ENCODE data around the gene TMEM222.

TMEM222 gene

DNA sequence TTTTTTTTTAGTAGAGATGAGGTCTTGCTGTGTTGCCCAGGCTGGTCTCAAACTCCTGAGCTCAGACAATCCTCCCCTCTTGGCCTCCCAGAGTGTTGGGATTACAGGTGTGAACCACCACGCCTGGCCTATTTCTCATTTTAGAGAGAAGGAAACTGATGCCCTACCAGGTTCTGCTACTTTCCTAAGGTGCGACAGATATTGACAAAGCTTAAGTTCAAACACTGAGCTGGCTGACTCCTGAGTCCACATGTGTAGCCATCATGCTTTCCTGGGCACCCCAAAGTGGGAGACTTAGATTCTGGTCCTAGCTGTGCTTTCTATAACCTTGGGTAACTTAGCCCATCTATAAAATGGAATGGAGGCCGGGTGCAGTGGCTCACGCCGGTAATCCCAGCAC is 5.1 kb upstream of the TMEM222 start:
- no peak for DNase-seq (ENCODE audit: extremely low spot score)
- TF ChIP-seq, protein P1, sequence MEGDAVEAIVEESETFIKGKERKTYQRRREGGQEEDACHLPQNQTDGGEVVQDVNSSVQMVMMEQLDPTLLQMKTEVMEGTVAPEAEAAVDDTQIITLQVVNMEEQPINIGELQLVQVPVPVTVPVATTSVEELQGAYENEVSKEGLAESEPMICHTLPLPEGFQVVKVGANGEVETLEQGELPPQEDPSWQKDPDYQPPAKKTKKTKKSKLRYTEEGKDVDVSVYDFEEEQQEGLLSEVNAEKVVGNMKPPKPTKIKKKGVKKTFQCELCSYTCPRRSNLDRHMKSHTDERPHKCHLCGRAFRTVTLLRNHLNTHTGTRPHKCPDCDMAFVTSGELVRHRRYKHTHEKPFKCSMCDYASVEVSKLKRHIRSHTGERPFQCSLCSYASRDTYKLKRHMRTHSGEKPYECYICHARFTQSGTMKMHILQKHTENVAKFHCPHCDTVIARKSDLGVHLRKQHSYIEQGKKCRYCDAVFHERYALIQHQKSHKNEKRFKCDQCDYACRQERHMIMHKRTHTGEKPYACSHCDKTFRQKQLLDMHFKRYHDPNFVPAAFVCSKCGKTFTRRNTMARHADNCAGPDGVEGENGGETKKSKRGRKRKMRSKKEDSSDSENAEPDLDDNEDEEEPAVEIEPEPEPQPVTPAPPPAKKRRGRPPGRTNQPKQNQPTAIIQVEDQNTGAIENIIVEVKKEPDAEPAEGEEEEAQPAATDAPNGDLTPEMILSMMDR (IDR thresholded peaks at IDR 0.05; ENCODE audit: control extremely low read depth, extremely low read depth, low read depth, missing control alignments) = no peak
- ChIA-PET POLR2A (interaction anchor here (0.6 kb wide), 1 partner anchor 20 kb away, joined by 6 read pairs; no protein-coding TSS in a partner anchor), CTCF (interaction anchor here (1.0 to 18.3 kb wide), 5 partner anchors 9 to 78 kb away, joined by 4 to 234 read pairs (median 5); no protein-coding TSS in a partner anchor)

DNA sequence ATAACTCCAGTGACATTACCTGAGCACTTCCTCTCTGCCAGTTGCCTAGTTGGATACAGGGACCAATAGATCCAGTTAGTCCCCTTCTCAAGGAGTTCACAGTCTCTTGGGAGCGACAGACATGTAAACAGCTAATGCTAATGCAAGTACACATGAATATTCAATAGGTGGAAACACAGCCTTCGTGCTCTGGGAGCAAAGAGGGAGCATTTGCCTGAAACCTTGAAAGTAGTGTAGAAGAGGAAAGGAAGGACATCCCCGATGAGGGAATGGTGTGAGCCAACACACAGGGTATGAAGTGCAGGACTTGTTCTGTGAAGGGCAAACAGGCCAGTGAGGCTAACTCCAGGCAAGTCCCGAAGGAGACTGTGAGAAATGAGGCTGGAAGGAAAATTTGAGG is 3.8 kb upstream of the TMEM222 start:
- ChIA-PET POLR2A (interaction anchor here (0.6 kb wide), 1 partner anchor 212 kb away, joined by 6 read pairs; no protein-coding TSS in a partner anchor), CTCF (interaction anchor here (5.3 to 18.3 kb wide), 2 partner anchors 15 to 20 kb away, joined by 21 to 234 read pairs; no protein-coding TSS in a partner anchor)
- TF ChIP-seq, protein P1 (IDR thresholded peaks at IDR 0.05; ENCODE audit: control extremely low read depth, extremely low read depth, low read depth, missing control alignments) = no peak
- DNase-seq (ENCODE audit: extremely low spot score) = no peak

DNA sequence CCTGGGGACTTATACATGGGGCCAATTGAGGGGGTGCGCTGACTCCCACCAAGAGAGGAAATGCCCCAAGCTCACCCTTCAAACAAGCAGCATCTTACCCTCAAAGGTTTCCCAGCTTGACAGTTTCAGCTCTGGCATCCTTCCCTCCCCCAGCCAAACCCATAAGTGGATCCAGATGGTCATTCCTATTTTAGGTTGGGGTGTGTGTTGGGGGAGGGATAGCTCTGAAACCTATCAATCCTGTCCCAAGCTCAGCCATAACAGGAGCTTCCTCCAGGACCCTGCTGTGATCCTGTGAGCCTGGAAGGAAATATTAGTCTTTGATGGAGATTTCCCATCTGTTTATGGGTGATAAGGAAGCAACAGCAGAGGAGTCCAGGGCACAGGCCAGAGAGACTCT is 3.4 kb upstream of the TMEM222 start:
- CTCF ChIA-PET = interaction anchor here (1.2 to 18.3 kb wide), 4 partner anchors 14 to 78 kb away, joined by 3 to 234 read pairs (median 12); no protein-coding TSS in a partner anchor
- TF ChIP-seq, protein P1 (IDR thresholded peaks at IDR 0.05; ENCODE audit: control extremely low read depth, extremely low read depth, low read depth, missing control alignments) = no peak
- DNase-seq (ENCODE audit: extremely low spot score) = no peak
- POLR2A ChIA-PET = no interaction called here

DNA sequence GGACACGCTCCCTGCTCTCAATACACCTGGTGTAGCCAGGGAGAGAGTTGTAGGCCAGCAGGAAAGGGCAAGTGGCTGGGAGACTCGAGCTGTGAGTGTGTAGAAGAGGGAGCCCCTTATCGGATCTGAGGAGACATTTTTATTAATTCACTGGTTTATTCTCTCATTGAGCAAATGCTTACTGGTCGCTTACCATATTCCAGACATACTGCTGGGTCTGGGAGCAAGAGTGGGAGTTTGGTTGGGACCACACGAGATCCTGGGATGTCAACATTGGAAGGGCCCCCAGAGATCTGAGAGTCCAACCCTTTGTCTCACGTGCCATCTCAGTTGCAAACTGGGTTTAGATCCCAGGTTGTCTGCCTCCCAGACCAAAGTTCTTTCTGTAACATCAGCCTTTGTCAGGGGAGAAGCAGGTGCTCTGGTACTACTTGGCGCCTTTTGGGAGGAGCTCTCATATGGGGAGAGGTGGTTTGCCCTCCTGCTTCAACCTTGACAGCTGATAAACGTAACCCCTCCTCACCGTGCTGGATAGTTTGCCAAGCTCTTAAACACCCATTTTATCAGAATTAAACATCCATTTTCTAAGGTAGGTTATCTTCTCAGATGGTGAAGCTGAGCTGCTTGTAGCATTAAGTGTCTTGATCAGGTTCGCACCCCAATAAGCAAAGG is 742 bp downstream of the TMEM222 start:
- CTCF ChIA-PET = interaction anchor here (0.9 to 6.3 kb wide), 13 partner anchors 10 to 403 kb away, joined by 3 to 57 read pairs (median 4); partner anchors contain the start of genes FAM76A and SYTL1
- POLR2A ChIA-PET = interaction anchor here (0.5 kb wide), 1 partner anchor 421 kb away, joined by 4 read pairs; no protein-coding TSS in a partner anchor
- DNase-seq (ENCODE audit: extremely low spot score) = no peak
- TF ChIP-seq, protein P1 (IDR thresholded peaks at IDR 0.05; ENCODE audit: control extremely low read depth, extremely low read depth, low read depth, missing control alignments) = no peak

DNA sequence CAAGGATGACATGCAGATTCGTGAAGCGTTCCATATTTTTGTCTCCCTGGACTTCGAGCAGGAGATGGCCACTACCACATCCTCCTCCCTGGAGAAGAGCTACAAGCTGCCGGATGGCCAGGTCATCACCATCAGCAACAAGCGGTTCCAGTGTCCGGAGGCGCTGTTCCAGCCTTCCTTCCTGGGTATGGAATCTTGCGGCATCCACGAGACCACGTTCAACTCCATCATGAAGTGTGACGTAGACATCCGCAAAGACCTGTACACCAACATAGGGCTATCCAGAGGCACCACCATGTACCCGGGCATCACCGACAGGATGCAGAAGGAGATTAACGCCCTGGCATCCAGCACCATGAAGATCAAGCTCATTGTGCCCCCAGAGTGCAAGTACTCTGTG is 3.3 kb downstream of the TMEM222 start:
- ChIA-PET POLR2A (interaction anchor here (0.6 kb wide), 1 partner anchor 40 kb away, joined by 6 read pairs; no protein-coding TSS in a partner anchor), CTCF (interaction anchor here (1.8 to 6.3 kb wide), 4 partner anchors 8 to 243 kb away, joined by 4 to 57 read pairs (median 25); no protein-coding TSS in a partner anchor)
- DNase-seq (ENCODE audit: extremely low spot score) = no peak
- TF ChIP-seq, protein P1 (IDR thresholded peaks at IDR 0.05; ENCODE audit: control extremely low read depth, extremely low read depth, low read depth, missing control alignments) = no peak

DNA sequence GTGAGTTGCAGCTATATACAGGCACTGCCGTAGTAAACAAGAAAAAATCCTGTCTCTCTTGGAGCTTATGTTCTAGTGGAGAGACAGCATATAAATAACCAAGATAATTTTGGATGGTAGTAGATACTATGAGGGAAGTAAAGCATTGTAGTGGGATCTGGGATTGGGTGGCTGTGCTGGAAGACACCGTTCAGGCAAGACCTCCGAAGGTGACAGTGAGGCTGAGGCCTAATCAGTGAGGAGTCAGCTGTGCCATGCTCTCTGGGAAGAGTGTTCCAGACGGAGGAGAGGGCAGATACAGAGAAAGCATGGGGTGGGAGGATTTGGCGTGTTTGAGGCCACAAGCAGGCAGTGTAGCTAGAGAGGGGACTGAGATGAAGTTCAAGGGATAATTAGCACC is 6.0 kb downstream of the TMEM222 start:
- ChIA-PET POLR2A (no interaction called here), CTCF (interaction anchor here (0.7 to 6.3 kb wide), 10 partner anchors 16 to 790 kb away, joined by 3 to 57 read pairs (median 4); partner anchors contain the start of gene MAP3K6)
- no peak for DNase-seq (ENCODE audit: extremely low spot score)
- TF ChIP-seq, protein P1 (IDR thresholded peaks at IDR 0.05; ENCODE audit: control extremely low read depth, extremely low read depth, low read depth, missing control alignments) = no peak

All from GM10248 (cell line).